T follicular helper cell (primary cell): Measurements from ENCODE around the gene EIF4E3.

Experiments used
- DNase-seq: peaks from one replicate; pipeline ENCODE4 v3.0.0-alpha.2; 2020; ENCODE audit warnings: low read depth

The EIF4E3 gene

GRCh38 chr3:71723452-71724170 is 1.6 kb downstream of the EIF4E3 start:
- DNase-seq, result no peak

GRCh38 chr3:71722693-71723092 is 2.5 kb downstream of the EIF4E3 start:
- no peak for DNase-seq

- DNase-seq, result no peak
These were observed 3.5 kb downstream of the EIF4E3 start for GRCh38 chr3:71721651-71722157.

GRCh38 chr3:71721002-71721401 is 4.2 kb downstream of the EIF4E3 start:
- DNase-seq, result no peak

- DNase-seq, result no peak
These were observed 7.1 kb downstream of the EIF4E3 start for GRCh38 chr3:71718072-71718471.

GRCh38 chr3:71714595-71714994 is 10.6 kb downstream of the EIF4E3 start:
- DNase-seq, result no peak

GRCh38 chr3:71713041-71713440 is 12.2 kb downstream of the EIF4E3 start:
- no peak for DNase-seq

- no peak for DNase-seq
These were observed 14.2 kb downstream of the EIF4E3 start for GRCh38 chr3:71710906-71711494.

- no peak for DNase-seq
These were observed 15.2 kb downstream of the EIF4E3 start for GRCh38 chr3:71709908-71710511.

GRCh38 chr3:71708476-71709105 is 16.6 kb downstream of the EIF4E3 start:
- no peak for DNase-seq

- no peak for DNase-seq
These were observed 17.6 kb downstream of the EIF4E3 start for GRCh38 chr3:71707595-71707994.

- DNase-seq, result no peak
These were observed 19.5 kb downstream of the EIF4E3 start for GRCh38 chr3:71705681-71706080.

- no peak for DNase-seq
These were observed 20.3 kb downstream of the EIF4E3 start for GRCh38 chr3:71704915-71705314.

GRCh38 chr3:71703797-71704196 is 21.4 kb downstream of the EIF4E3 start:
- DNase-seq, result no peak

- no peak for DNase-seq
These were observed 22.8 kb downstream of the EIF4E3 start for GRCh38 chr3:71702131-71703024.

- DNase-seq, result no peak
These were observed 23.9 kb downstream of the EIF4E3 start for GRCh38 chr3:71701251-71701762.

- no peak for DNase-seq
These were observed 30.2 kb downstream of the EIF4E3 start for GRCh38 chr3:71695000-71695482.

- no peak for DNase-seq
These were observed 30.7 kb downstream of the EIF4E3 start for GRCh38 chr3:71694358-71694999.

GRCh38 chr3:71693641-71694040 is 31.6 kb downstream of the EIF4E3 start:
- DNase-seq, result no peak

- no peak for DNase-seq
These were observed 33.1 kb downstream of the EIF4E3 start for GRCh38 chr3:71692139-71692538.

GRCh38 chr3:71690341-71690841 is 34.8 kb downstream of the EIF4E3 start:
- no peak for DNase-seq
